ENCODE results near the gene USO1. TPM values are rescaled to one million over a fixed set of nuclear protein-coding genes. Genes with fewer than 3 reads are reported as not detected.

The USO1 gene
- total and polyA plus RNA-seq, 7 experiments from 2014 or later = 17.8 to 54.8 (median 30.4) TPM

- Mint-ChIP-seq H3K4me1 (peaks cover 0 to 4% (median 3%) of the 10 kb centered on the region in 7 donors), H3K4me3 (no peak overlapping the region), H3K27ac (no peak overlapping the region), H3K27me3 (no peaks in the 10 kb centered on the region), H3K36me3 (peaks cover 8 to 38% (median 31%) of the 10 kb centered on the region in 5 donors), H3K9me3 (peaks cover 0 to 4% (median 0%) of the 10 kb centered on the region in 11 donors)
- no peak for DNase-seq
- ChIA-PET CTCF (no interaction called here), POLR2A (no interaction called here)
- Histone ChIP-seq H3K36me3 (ENCODE audit: control insufficient read depth in 2 of 3, insufficient read depth in 3 of 3, low read length in 3 of 3) (peaks cover 0 to 24% (median 8%) of the 10 kb centered on the region in 3 experiments), H3K9me3 (ENCODE audit: control insufficient read depth in 2 of 3, low read length in 3 of 3) (no peaks in the 10 kb centered on the region), H3K27ac (ENCODE audit: low read depth, low read length) (no peak overlapping the region), H3K27me3 (ENCODE audit: control insufficient read depth in 2 of 2, insufficient read depth in 2 of 2, low read length in 2 of 2) (no peaks in the 10 kb centered on the region), H3K4me1 (ENCODE audit: control insufficient read depth in 2 of 2, insufficient read depth in 2 of 2, low read length in 2 of 2) (no peaks in the 10 kb centered on the region), H3K4me3 (ENCODE audit: low read length) (no peak overlapping the region)
- intact Hi-C loops (cut with micrococcal nuclease) = no loop called here
- no peak for ATAC-seq
Observed at GRCh38 chr4:75752637-75753036, 28.3 kb downstream of the USO1 start.

- H3K27me3 Mint-ChIP-seq = no peaks in the 10 kb centered on the region
- ChIA-PET POLR2A (no interaction called here), CTCF (interaction anchor here (0.8 kb wide), 1 partner anchor 21 kb away, joined by 3 read pairs; no protein-coding TSS in a partner anchor)
- H3K4me1 ChIP-seq (ENCODE audit: control insufficient read depth in 2 of 2, insufficient read depth in 2 of 2, low read length in 2 of 2) = no peaks in the 10 kb centered on the region
- H3K27ac ChIP-seq (ENCODE audit: low read depth, low read length) = no peak overlapping the region
- peaks cover 10 to 47% (median 19%) of the 10 kb centered on the region in 5 donors for H3K36me3 Mint-ChIP-seq
- no peak for DNase-seq
- H3K27ac Mint-ChIP-seq = peak overlapping the region in 3 of 9 donors; percentile 12 to 28 (median 21)
- no peaks in the 10 kb centered on the region for H3K9me3 ChIP-seq (ENCODE audit: control insufficient read depth in 2 of 3, low read length in 3 of 3)
- intact Hi-C loops (cut with micrococcal nuclease) = no loop called here
- H3K36me3 ChIP-seq (ENCODE audit: control insufficient read depth in 2 of 3, insufficient read depth in 3 of 3, low read length in 3 of 3) = peaks cover 0 to 13% (median 5%) of the 10 kb centered on the region in 3 experiments
- no peaks in the 10 kb centered on the region for H3K27me3 ChIP-seq (ENCODE audit: control insufficient read depth in 2 of 2, insufficient read depth in 2 of 2, low read length in 2 of 2)
- no peak overlapping the region for H3K4me3 ChIP-seq (ENCODE audit: low read length)
- H3K4me1 Mint-ChIP-seq = peaks cover 0 to 10% (median 7%) of the 10 kb centered on the region in 7 donors
- no peak overlapping the region for H3K4me3 Mint-ChIP-seq
- H3K9me3 Mint-ChIP-seq = no peaks in the 10 kb centered on the region
- ATAC-seq = no peak
Observed at GRCh38 chr4:75769036-75769435, 44.7 kb downstream of the USO1 start.

GRCh38 chr4:75771607-75772006 is 47.2 kb downstream of the USO1 start:
- no peaks in the 10 kb centered on the region for H3K9me3 ChIP-seq (ENCODE audit: control insufficient read depth in 2 of 3, low read length in 3 of 3)
- Mint-ChIP-seq H3K36me3 (peaks cover 29 to 64% (median 38%) of the 10 kb centered on the region in 5 donors), H3K9me3 (peaks cover 0 to 11% (median 0%) of the 10 kb centered on the region in 11 donors), H3K4me3 (no peak overlapping the region), H3K27ac (no peak overlapping the region), H3K27me3 (no peaks in the 10 kb centered on the region), H3K4me1 (peaks cover 0 to 11% (median 7%) of the 10 kb centered on the region in 7 donors)
- intact Hi-C loops (cut with micrococcal nuclease) = loop anchor here in 1 of 2 donors (2.0 kb wide), 1 partner anchor 15 kb away; no protein-coding TSS in a partner anchor
- no peaks in the 10 kb centered on the region for H3K27me3 ChIP-seq (ENCODE audit: control insufficient read depth in 2 of 2, insufficient read depth in 2 of 2, low read length in 2 of 2)
- no peak overlapping the region for H3K4me3 ChIP-seq (ENCODE audit: low read length)
- ChIA-PET POLR2A (no interaction called here), CTCF (interaction anchor here (0.7 kb wide), 1 partner anchor 257 kb away, joined by 3 read pairs; no protein-coding TSS in a partner anchor)
- no peaks in the 10 kb centered on the region for H3K4me1 ChIP-seq (ENCODE audit: control insufficient read depth in 2 of 2, insufficient read depth in 2 of 2, low read length in 2 of 2)
- no peak for ATAC-seq
- no peak for DNase-seq
- H3K27ac ChIP-seq (ENCODE audit: low read depth, low read length) = no peak overlapping the region
- H3K36me3 ChIP-seq (ENCODE audit: control insufficient read depth in 2 of 3, insufficient read depth in 3 of 3, low read length in 3 of 3) = peaks cover 0 to 35% (median 26%) of the 10 kb centered on the region in 3 experiments

- Histone ChIP-seq H3K27ac (ENCODE audit: low read depth, low read length) (no peak overlapping the region), H3K36me3 (ENCODE audit: control insufficient read depth in 2 of 3, insufficient read depth in 3 of 3, low read length in 3 of 3) (peaks cover 0 to 39% (median 28%) of the 10 kb centered on the region in 3 experiments), H3K27me3 (ENCODE audit: control insufficient read depth in 2 of 2, insufficient read depth in 2 of 2, low read length in 2 of 2) (no peaks in the 10 kb centered on the region), H3K4me1 (ENCODE audit: control insufficient read depth in 2 of 2, insufficient read depth in 2 of 2, low read length in 2 of 2) (no peaks in the 10 kb centered on the region), H3K9me3 (ENCODE audit: control insufficient read depth in 2 of 3, low read length in 3 of 3) (no peaks in the 10 kb centered on the region), H3K4me3 (ENCODE audit: low read length) (no peak overlapping the region)
- Mint-ChIP-seq H3K36me3 (peaks cover 23 to 68% (median 49%) of the 10 kb centered on the region in 5 donors), H3K27me3 (no peaks in the 10 kb centered on the region), H3K4me1 (peaks cover 0 to 11% (median 0%) of the 10 kb centered on the region in 7 donors), H3K9me3 (peaks cover 0 to 14% (median 0%) of the 10 kb centered on the region in 11 donors), H3K27ac (peak overlapping the region in 1 of 9 donors; percentile 48), H3K4me3 (no peak overlapping the region)
- ChIA-PET CTCF (no interaction called here), POLR2A (no interaction called here)
- intact Hi-C loops (cut with micrococcal nuclease) = no loop called here
- ATAC-seq = no peak
- DNase-seq = no peak
Observed at GRCh38 chr4:75777589-75777988, 53.2 kb downstream of the USO1 start.

GRCh38 chr4:75779105-75779757 is 54.9 kb downstream of the USO1 start:
- CTCF ChIA-PET = no interaction called here
- Mint-ChIP-seq H3K36me3 (peaks cover 23 to 72% (median 47%) of the 10 kb centered on the region in 5 donors), H3K4me1 (peaks cover 0 to 11% (median 0%) of the 10 kb centered on the region in 7 donors), H3K4me3 (no peak overlapping the region), H3K9me3 (peaks cover 0 to 14% (median 0%) of the 10 kb centered on the region in 11 donors), H3K27ac (peak overlapping the region in 1 of 9 donors; percentile 35), H3K27me3 (no peaks in the 10 kb centered on the region)
- H3K27ac ChIP-seq (ENCODE audit: low read depth, low read length) = no peak overlapping the region
- no peaks in the 10 kb centered on the region for H3K9me3 ChIP-seq (ENCODE audit: control insufficient read depth in 2 of 3, low read length in 3 of 3)
- DNase-seq (no peak), ATAC-seq (no peak)
- H3K4me3 ChIP-seq (ENCODE audit: low read length) = no peak overlapping the region
- H3K36me3 ChIP-seq (ENCODE audit: control insufficient read depth in 2 of 3, insufficient read depth in 3 of 3, low read length in 3 of 3) = peaks cover 7 to 50% (median 30%) of the 10 kb centered on the region in 3 experiments
- intact Hi-C loops (cut with micrococcal nuclease) = no loop called here
- POLR2A ChIA-PET = no interaction called here
- H3K4me1 ChIP-seq (ENCODE audit: control insufficient read depth in 2 of 2, insufficient read depth in 2 of 2, low read length in 2 of 2) = no peaks in the 10 kb centered on the region
- H3K27me3 ChIP-seq (ENCODE audit: control insufficient read depth in 2 of 2, insufficient read depth in 2 of 2, low read length in 2 of 2) = no peaks in the 10 kb centered on the region

- Mint-ChIP-seq H3K4me3 (no peak overlapping the region), H3K27ac (peak overlapping the region in 3 of 9 donors; percentile 41 to 68 (median 45)), H3K27me3 (no peaks in the 10 kb centered on the region), H3K9me3 (peaks cover 0 to 5% (median 0%) of the 10 kb centered on the region in 11 donors), H3K4me1 (peaks cover 0 to 1% (median 0%) of the 10 kb centered on the region in 7 donors), H3K36me3 (peaks cover 4 to 57% (median 28%) of the 10 kb centered on the region in 5 donors)
- Histone ChIP-seq H3K4me3 (ENCODE audit: low read length) (no peak overlapping the region), H3K36me3 (ENCODE audit: control insufficient read depth in 2 of 3, insufficient read depth in 3 of 3, low read length in 3 of 3) (peaks cover 7 to 40% (median 12%) of the 10 kb centered on the region in 3 experiments), H3K27ac (ENCODE audit: low read depth, low read length) (no peak overlapping the region), H3K27me3 (ENCODE audit: control insufficient read depth in 2 of 2, insufficient read depth in 2 of 2, low read length in 2 of 2) (no peaks in the 10 kb centered on the region), H3K9me3 (ENCODE audit: control insufficient read depth in 2 of 3, low read length in 3 of 3) (no peaks in the 10 kb centered on the region), H3K4me1 (ENCODE audit: control insufficient read depth in 2 of 2, insufficient read depth in 2 of 2, low read length in 2 of 2) (no peaks in the 10 kb centered on the region)
- intact Hi-C loops (cut with micrococcal nuclease) = loop anchor here in 1 of 2 donors (10.0 kb wide), 1 partner anchor 333 kb away; no protein-coding TSS in a partner anchor
- POLR2A ChIA-PET = no interaction called here
- CTCF ChIA-PET = no interaction called here
- DNase-seq (no peak), ATAC-seq (no peak)
Observed at GRCh38 chr4:75781305-75781704, 56.9 kb downstream of the USO1 start.
